IPS-NIHi11 (cell line): ENCODE data around the gene PAK2.
"Not testable (repeated sequence)": the region's sequence is repeated elsewhere in the genome, so short reads cannot be mapped to it uniquely, and the experiment has no call there.

Experiments
- DNase-seq: peaks from one replicate; pipeline ENCODE4 v3.0.0; 2012; ENCODE audit warnings: mixed read lengths, low spot score

The PAK2 gene

GRCh38 chr3:196782511-196782910 lies 42.9 kb downstream of the PAK2 start:
- DNase-seq: no peak

- DNase-seq: no peak
These were observed 48.9 kb downstream of the PAK2 start for GRCh38 chr3:196788528-196788927.

- DNase-seq: no peak
These were observed 50.3 kb downstream of the PAK2 start for GRCh38 chr3:196789885-196790359.

GRCh38 chr3:196790636-196791035 lies 51.0 kb downstream of the PAK2 start:
- DNase-seq: no peak

GRCh38 chr3:196792771-196793170 lies 53.1 kb downstream of the PAK2 start:
- no peak for DNase-seq

GRCh38 chr3:196793246-196793645 lies 53.6 kb downstream of the PAK2 start:
- peak; percentile 42 for DNase-seq

GRCh38 chr3:196794467-196794866 lies 54.8 kb downstream of the PAK2 start:
- DNase-seq: no peak

- DNase-seq: no peak
These were observed 56.7 kb downstream of the PAK2 start for GRCh38 chr3:196796317-196796716.

GRCh38 chr3:196800742-196801434 lies 61.2 kb downstream of the PAK2 start:
- DNase-seq: peak; percentile 12

GRCh38 chr3:196803891-196804468 lies 64.3 kb downstream of the PAK2 start:
- no peak for DNase-seq

- DNase-seq: no peak
These were observed 65.1 kb downstream of the PAK2 start for GRCh38 chr3:196804773-196805172.

- DNase-seq: no peak
These were observed 71.4 kb downstream of the PAK2 start for GRCh38 chr3:196810963-196811581.

GRCh38 chr3:196812853-196813252 lies 73.2 kb downstream of the PAK2 start:
- DNase-seq: no peak

GRCh38 chr3:196813903-196814302 lies 74.2 kb downstream of the PAK2 start:
- DNase-seq: no peak

GRCh38 chr3:196821806-196822355 lies 82.2 kb downstream of the PAK2 start:
- no peak for DNase-seq

- DNase-seq: not testable (repeated sequence)
These were observed 90.0 kb downstream of the PAK2 start for GRCh38 chr3:196829651-196830050.

- DNase-seq: no peak
These were observed 95.4 kb downstream of the PAK2 start for GRCh38 chr3:196835086-196835485.

- DNase-seq: not testable (repeated sequence)
These were observed 97.0 kb downstream of the PAK2 start for GRCh38 chr3:196836626-196837025.

- DNase-seq: peak; percentile 82
These were observed 98.3 kb downstream of the PAK2 start for GRCh38 chr3:196837819-196838420.

- not testable (repeated sequence) for DNase-seq
These were observed 99.7 kb downstream of the PAK2 start for GRCh38 chr3:196839351-196839750.

GRCh38 chr3:196842567-196843434 lies 103.1 kb downstream of the PAK2 start:
- DNase-seq: no peak
